KMS-11 (cell line): Measurements from ENCODE around the gene THBS3.

Experiments
- H2AFZ ChIP-seq: fragments of 200-600 bp; sonication (generic); 2 replicates; pipeline ENCODE4 v1.6.1; 2016; ENCODE audit warnings: antibody characterized with exemption, mixed run types, low read depth
- H3K27ac ChIP-seq: fragments of 200-600 bp; sonication (generic); 2 replicates; pipeline ENCODE4 v1.6.1; 2016; ENCODE audit warnings: mild to moderate bottlenecking, mixed run types
- H3K27me3 ChIP-seq: fragments of 200-600 bp; sonication (generic); 2 replicates; pipeline ENCODE4 v1.6.1; 2017; ENCODE audit warnings: mild to moderate bottlenecking, low read depth, mixed run types, moderate library complexity; ENCODE audit not compliant: insufficient read depth
- H3K36me3 ChIP-seq: fragments of 200-600 bp; sonication (generic); 2 replicates; pipeline ENCODE4 v1.6.1; 2017; ENCODE audit warnings: mild to moderate bottlenecking, mixed run types; ENCODE audit not compliant: insufficient read depth
- H3K4me1 ChIP-seq: fragments of 200-600 bp; sonication (generic); 2 replicates; pipeline ENCODE4 v1.6.1; 2016; ENCODE audit warnings: mild to moderate bottlenecking, low read depth, mixed run types; ENCODE audit not compliant: poor library complexity, severe bottlenecking
- H3K4me2 ChIP-seq: fragments of 200-600 bp; sonication (generic); 2 replicates; pipeline ENCODE4 v1.7.0; 2016; ENCODE audit warnings: mild to moderate bottlenecking, mixed run types
- H3K4me3 ChIP-seq: fragments of 200-600 bp; sonication (generic); IDR thresholded peaks from 2 replicates; pipeline ENCODE4 v1.6.1; 2017; ENCODE audit warnings: low read depth, low read length, mixed read lengths; ENCODE audit not compliant: insufficient read depth
- H3K79me2 ChIP-seq: fragments of 200-600 bp; sonication (generic); 2 replicates; pipeline ENCODE4 v1.6.1; 2016; ENCODE audit warnings: low read depth, mixed run types; ENCODE audit not compliant: insufficient read depth
- H3K9ac ChIP-seq: fragments of 200-600 bp; sonication (generic); 2 replicates; pipeline ENCODE4 v1.6.1; 2016; ENCODE audit warnings: mild to moderate bottlenecking, mixed run types
- H4K20me1 ChIP-seq: fragments of 200-600 bp; sonication (generic); 2 replicates; pipeline ENCODE4 v1.6.1; 2016; ENCODE audit warnings: mild to moderate bottlenecking, mixed run types; ENCODE audit not compliant: insufficient read depth
- TF ChIP-seq, protein P1 (sequence below): fragments of 200-600 bp; sonication (generic); conservative IDR thresholded peaks from 2 replicates; pipeline ENCODE4 v1.6.1; 2017; ENCODE audit warnings: low read depth, mild to moderate bottlenecking, antibody characterized with exemption, low read length, moderate library complexity, mixed read lengths

The THBS3 gene

DNA sequence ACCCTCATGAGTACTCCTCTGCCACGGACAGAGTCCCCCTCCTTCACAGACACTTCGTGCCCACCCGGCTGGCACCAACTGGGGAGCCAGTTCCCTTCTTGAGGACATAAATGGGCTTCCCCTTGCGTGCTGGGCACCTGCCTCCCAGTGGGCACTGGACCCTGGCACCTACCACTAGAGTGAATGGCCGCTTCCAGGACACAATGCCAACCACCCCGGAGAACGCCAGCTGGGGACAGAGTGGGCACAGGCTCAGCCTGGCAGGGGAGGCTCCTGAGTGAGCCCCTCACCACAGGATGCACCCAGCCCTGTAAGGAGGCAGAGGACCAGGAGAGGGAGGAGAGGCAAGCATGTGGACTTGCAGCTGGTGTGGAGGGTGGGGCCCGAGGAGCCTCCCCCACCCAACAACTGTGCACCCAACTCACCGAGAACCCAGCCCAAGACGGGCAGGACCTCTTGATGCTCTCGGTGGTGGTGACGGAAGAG is 46.6 kb upstream of the THBS3 start:
- Histone ChIP-seq H3K79me2 (no peaks in the 10 kb centered on the region), H3K36me3 (peaks cover 3% of the 10 kb centered on the region; the same call in 1 of the 2 replicates), H3K4me1 (peaks cover 31% of the 10 kb centered on the region), H3K9ac (no peak overlapping the region; the same call in 1 of the 2 replicates), H2AFZ (peak overlapping the region; percentile 75; the same call in 1 of the 2 replicates), H3K4me3 (no peak overlapping the region), H3K27ac (no peak overlapping the region), H4K20me1 (no peaks in the 10 kb centered on the region), H3K27me3 (no peaks in the 10 kb centered on the region), H3K4me2 (peak overlapping the region; percentile 91)
- TF ChIP-seq, protein P1, sequence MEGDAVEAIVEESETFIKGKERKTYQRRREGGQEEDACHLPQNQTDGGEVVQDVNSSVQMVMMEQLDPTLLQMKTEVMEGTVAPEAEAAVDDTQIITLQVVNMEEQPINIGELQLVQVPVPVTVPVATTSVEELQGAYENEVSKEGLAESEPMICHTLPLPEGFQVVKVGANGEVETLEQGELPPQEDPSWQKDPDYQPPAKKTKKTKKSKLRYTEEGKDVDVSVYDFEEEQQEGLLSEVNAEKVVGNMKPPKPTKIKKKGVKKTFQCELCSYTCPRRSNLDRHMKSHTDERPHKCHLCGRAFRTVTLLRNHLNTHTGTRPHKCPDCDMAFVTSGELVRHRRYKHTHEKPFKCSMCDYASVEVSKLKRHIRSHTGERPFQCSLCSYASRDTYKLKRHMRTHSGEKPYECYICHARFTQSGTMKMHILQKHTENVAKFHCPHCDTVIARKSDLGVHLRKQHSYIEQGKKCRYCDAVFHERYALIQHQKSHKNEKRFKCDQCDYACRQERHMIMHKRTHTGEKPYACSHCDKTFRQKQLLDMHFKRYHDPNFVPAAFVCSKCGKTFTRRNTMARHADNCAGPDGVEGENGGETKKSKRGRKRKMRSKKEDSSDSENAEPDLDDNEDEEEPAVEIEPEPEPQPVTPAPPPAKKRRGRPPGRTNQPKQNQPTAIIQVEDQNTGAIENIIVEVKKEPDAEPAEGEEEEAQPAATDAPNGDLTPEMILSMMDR = no peak

DNA sequence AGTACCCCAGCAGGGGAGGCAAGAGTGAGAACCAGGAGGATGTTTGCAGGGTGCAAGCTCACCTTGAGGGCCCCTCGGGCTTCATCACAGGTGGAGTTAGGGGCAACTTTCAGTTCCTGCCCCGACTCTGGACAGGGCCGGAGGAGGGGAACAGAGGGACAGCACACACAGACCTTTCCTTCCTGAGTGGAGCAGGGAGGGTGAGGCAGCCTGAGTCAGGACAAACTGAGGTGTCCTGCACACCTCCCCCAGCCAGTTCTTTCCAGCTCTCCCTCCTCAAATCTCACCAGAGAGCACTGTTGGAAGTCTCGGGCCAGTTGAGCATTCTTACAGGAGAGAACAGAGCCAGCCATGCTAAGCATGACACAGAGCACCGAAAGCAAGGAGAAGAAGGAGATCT is 46.1 kb upstream of the THBS3 start:
- Histone ChIP-seq H3K9ac (no peak overlapping the region), H3K4me3 (no peak overlapping the region), H3K4me1 (peaks cover 31% of the 10 kb centered on the region), H4K20me1 (no peaks in the 10 kb centered on the region), H3K79me2 (no peaks in the 10 kb centered on the region), H3K36me3 (peaks cover 3% of the 10 kb centered on the region; the same call in 1 of the 2 replicates), H3K27me3 (no peaks in the 10 kb centered on the region), H3K27ac (no peak overlapping the region), H2AFZ (no peak overlapping the region), H3K4me2 (peak overlapping the region; percentile 91; the same call in 1 of the 2 replicates)
- TF ChIP-seq, protein P1 = no peak

DNA sequence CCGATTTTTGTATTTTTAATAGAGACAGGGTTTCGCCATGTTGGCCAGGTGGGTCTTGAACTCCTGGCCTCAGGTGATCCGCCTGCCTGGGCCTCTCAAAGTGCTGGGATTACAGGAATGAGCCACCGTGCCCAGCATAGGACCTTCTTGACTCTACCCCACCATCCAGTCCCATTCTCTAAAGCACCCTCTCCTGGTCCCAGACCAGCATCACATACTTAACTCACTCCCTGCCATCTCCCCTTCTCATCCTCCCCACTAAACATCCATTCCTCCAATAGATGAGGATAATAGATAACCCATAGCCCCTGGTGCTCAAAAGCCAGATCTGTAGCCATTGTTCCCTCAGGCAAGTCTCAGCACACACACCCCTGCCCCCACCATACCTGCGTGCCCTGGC is 45.5 kb upstream of the THBS3 start:
- H3K4me2 ChIP-seq = no peak overlapping the region
- H3K4me1 ChIP-seq = peaks cover 31% of the 10 kb centered on the region
- no peak overlapping the region for H3K27ac ChIP-seq
- no peaks in the 10 kb centered on the region for H3K27me3 ChIP-seq
- H2AFZ ChIP-seq = no peak overlapping the region
- no peaks in the 10 kb centered on the region for H4K20me1 ChIP-seq
- TF ChIP-seq, protein P1 = no peak
- H3K79me2 ChIP-seq = no peaks in the 10 kb centered on the region
- no peak overlapping the region for H3K9ac ChIP-seq
- peaks cover 3% of the 10 kb centered on the region; the same call in 1 of the 2 replicates for H3K36me3 ChIP-seq
- H3K4me3 ChIP-seq = no peak overlapping the region

DNA sequence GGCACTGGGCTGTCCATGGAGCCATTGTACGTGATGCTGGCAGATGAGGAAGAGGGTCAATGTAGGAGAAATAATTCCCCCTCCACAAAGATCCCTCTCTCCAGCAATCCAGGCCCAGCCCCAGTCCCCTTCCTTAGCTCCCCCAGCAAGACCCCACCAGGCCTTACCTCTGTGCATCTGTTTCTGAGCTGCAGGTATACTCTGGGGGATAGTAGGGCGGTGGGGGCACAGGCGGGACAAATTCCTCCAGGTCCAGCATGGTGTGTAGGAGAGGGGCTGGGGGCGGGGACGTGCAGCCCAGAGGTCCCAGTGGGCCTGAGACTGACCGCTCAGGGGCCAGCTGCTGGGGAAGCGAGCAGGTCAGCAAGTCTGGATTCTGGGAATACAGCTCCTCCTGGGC is 43.9 kb upstream of the THBS3 start:
- H3K79me2 ChIP-seq = no peaks in the 10 kb centered on the region
- no peak overlapping the region for H3K27ac ChIP-seq
- no peak overlapping the region for H3K9ac ChIP-seq

More for the DNA sequence above, 43.9 kb upstream of the THBS3 start:
- Histone ChIP-seq H2AFZ (no peak overlapping the region), H3K36me3 (no peaks in the 10 kb centered on the region), H3K4me1 (peaks cover 31% of the 10 kb centered on the region), H4K20me1 (no peaks in the 10 kb centered on the region), H3K4me2 (no peak overlapping the region), H3K4me3 (no peak overlapping the region), H3K27me3 (no peaks in the 10 kb centered on the region)
- TF ChIP-seq, protein P1 = no peak
